Neural cell (in vitro differentiated cells): ENCODE data around the gene PADI6.

Experiments used
- EZH2 ChIP-seq: fragments of 200-600, 300-800 bp; shearing (Covaris generic), sonication (generic); IDR thresholded peaks from 2 replicates; pipeline ENCODE4 v1.6.1; 2014; ENCODE audit warnings: antibody characterized with exemption, low read length, borderline replicate concordance, mild to moderate bottlenecking; ENCODE audit not compliant: insufficient read depth, poor library complexity, severe bottlenecking
- POLR2AphosphoS5 ChIP-seq: IDR thresholded peaks from 2 replicates; pipeline ENCODE4 v1.6.1; 2012
- RAD21 ChIP-seq: fragments of 450-650 bp; conservative IDR thresholded peaks from 2 replicates; pipeline ENCODE4 v1.6.1; 2014; ENCODE audit warnings: antibody characterized with exemption, mild to moderate bottlenecking, moderate library complexity
- SMC3 ChIP-seq: fragments of 450-650 bp; conservative IDR thresholded peaks from 2 replicates; pipeline ENCODE4 v1.6.1; 2014; ENCODE audit warnings: antibody characterized with exemption, mild to moderate bottlenecking, moderate library complexity; ENCODE audit not compliant: poor library complexity
- TAF1 ChIP-seq: IDR thresholded peaks from 2 replicates; pipeline ENCODE4 v1.6.1; 2012; ENCODE audit warnings: low read depth
- TF ChIP-seq, protein P1 (sequence below): fragments of 450-650 bp; IDR thresholded peaks from 2 replicates; pipeline ENCODE4 v1.5.1; 2014; ENCODE audit warnings: antibody characterized with exemption, mild to moderate bottlenecking, moderate library complexity; ENCODE audit not compliant: poor library complexity, severe bottlenecking

DNA sequence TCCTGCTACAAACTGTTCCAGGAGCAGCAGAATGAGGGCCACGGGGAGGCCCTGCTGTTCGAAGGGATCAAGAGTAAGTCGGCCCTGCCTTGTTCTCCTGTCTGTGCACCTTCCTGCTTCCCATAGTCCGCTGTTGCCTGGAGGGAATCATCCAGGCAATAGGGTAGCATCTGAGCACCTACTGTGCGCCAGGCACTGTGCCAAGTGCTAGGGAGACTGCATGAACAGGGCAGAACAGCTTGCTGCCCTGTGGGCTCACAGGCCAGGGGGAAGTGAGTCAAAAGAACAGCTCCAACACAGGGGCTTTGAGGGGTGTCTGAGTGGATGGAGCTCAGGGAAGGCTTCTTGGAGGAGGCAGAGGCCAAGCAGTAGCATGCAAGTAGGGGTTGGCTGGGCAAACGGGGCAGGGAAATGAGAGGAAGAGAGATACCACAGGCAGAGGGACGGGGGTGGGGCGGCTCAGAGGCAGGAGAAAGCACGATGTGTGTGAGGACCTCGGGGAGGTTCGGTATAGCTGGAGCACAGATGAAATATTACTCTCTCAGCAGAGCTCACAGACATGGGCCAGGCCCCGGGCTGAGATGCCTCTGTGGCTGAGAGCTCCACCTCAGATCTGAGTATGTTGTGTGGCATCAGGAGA is 15.5 kb upstream of the PADI6 start:
- no peak for TF ChIP-seq EZH2
- TF ChIP-seq, protein P1, sequence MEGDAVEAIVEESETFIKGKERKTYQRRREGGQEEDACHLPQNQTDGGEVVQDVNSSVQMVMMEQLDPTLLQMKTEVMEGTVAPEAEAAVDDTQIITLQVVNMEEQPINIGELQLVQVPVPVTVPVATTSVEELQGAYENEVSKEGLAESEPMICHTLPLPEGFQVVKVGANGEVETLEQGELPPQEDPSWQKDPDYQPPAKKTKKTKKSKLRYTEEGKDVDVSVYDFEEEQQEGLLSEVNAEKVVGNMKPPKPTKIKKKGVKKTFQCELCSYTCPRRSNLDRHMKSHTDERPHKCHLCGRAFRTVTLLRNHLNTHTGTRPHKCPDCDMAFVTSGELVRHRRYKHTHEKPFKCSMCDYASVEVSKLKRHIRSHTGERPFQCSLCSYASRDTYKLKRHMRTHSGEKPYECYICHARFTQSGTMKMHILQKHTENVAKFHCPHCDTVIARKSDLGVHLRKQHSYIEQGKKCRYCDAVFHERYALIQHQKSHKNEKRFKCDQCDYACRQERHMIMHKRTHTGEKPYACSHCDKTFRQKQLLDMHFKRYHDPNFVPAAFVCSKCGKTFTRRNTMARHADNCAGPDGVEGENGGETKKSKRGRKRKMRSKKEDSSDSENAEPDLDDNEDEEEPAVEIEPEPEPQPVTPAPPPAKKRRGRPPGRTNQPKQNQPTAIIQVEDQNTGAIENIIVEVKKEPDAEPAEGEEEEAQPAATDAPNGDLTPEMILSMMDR = no peak
- TF ChIP-seq POLR2AphosphoS5 = no peak
- no peak for TF ChIP-seq TAF1
- TF ChIP-seq RAD21 = no peak
- TF ChIP-seq SMC3 = no peak
